ENCODE results near the gene UNC13B. TPM values are rescaled to one million over a fixed set of nuclear protein-coding genes. Genes with fewer than 3 reads are reported as not detected.

The UNC13B gene
- total and polyA plus RNA-seq, 9 of the 15 experiments (the other 6 are each of a cell fraction or from before 2014, with no cell fraction given): 2.4 to 11.5 (median 8.6) TPM

- Histone ChIP-seq H4K20me1 (replicated peaks; ENCODE audit: control insufficient read depth, insufficient read depth, low read length) (no peaks in the 10 kb centered on the region), H3K36me3 (ENCODE audit: control insufficient read depth, insufficient read depth, low read length) (no peaks in the 10 kb centered on the region), H2AFZ (ENCODE audit: low read depth, low read length) (no peak overlapping the region), H3K27ac (ENCODE audit: extremely low read depth, low read depth, low read length) (no peak overlapping the region), H3K4me2 (ENCODE audit: insufficient read depth, low read length) (no peak overlapping the region), H3K9me3 (replicated peaks; ENCODE audit: control insufficient read depth, insufficient read depth, low read depth, low read length) (no peaks in the 10 kb centered on the region), H3K9me1 (ENCODE audit: control insufficient read depth, insufficient read depth, low read length) (no peaks in the 10 kb centered on the region), H3K4me3 (no peak overlapping the region), H3K79me2 (ENCODE audit: control insufficient read depth, insufficient read depth, low read length) (no peaks in the 10 kb centered on the region), H3K9ac (ENCODE audit: insufficient read depth in 1 of 2, low read depth in 2 of 2, low read length in 2 of 2) (no peak overlapping the region), H3K27me3 (ENCODE audit: control insufficient read depth in 2 of 2, insufficient read depth in 2 of 2, low read length in 2 of 2) (no peaks in the 10 kb centered on the region), H3K4me1 (replicated peaks in 1 of 2; ENCODE audit: control insufficient read depth in 2 of 2, insufficient read depth in 2 of 2, low read length in 2 of 2) (no peaks in the 10 kb centered on the region)
- in situ Hi-C loops (cut with MboI) (loop anchor here (10.0 kb wide), 1 partner anchor 283 kb away; no protein-coding TSS in a partner anchor), intact Hi-C loops (cut with micrococcal nuclease) (no loop called here)
- CTCF ChIA-PET (ENCODE audit: low intra/inter-chr PET ratio): no interaction called here
- 23% methylated on average over 2 of the region's 2 CpGs for WGBS (ENCODE audit: insufficient coverage, low coverage, missing lambda C conversion rate)
- FAIRE-seq (no peak), DNase-seq (ENCODE audit: extremely low read depth in 1 of 4, low spot score in 3 of 4) (no peak), ATAC-seq (no peak)
- BruUV-seq (replicated peaks): no TSS peak
- POLR2A ChIA-PET: no interaction called here
- TF ChIP-seq SMC3 (conservative IDR thresholded peaks at IDR 0.05; ENCODE audit: insufficient read depth, low read depth, low read length): no peak
- TF ChIP-seq TARDBP (IDR thresholded peaks at IDR 0.05): no peak
- no peak for TF ChIP-seq SFPQ (IDR thresholded peaks at IDR 0.05; ENCODE audit: low read depth, low read length)
- TF ChIP-seq ZNF592 (IDR thresholded peaks at IDR 0.05): no peak
- no peak for TF ChIP-seq MCM5 (IDR thresholded peaks at IDR 0.05; ENCODE audit: low read depth)
- no peak for TF ChIP-seq NFIC (IDR thresholded peaks at IDR 0.05)
- no peak for TF ChIP-seq SNIP1 (IDR thresholded peaks at IDR 0.05; ENCODE audit: low read depth)
- TF ChIP-seq PHF20 (IDR thresholded peaks at IDR 0.05; ENCODE audit: partially characterized antibody): no peak
- TF ChIP-seq ZNF696 (CRISPR knock-in tag; conservative IDR thresholded peaks at IDR 0.05): no peak
- TF ChIP-seq TFAP4 (CRISPR knock-in tag; IDR thresholded peaks at IDR 0.05; ENCODE audit: borderline replicate concordance): no peak
- TF ChIP-seq SMAD4 (CRISPR knock-in tag; conservative IDR thresholded peaks at IDR 0.05): no peak
- no peak for TF ChIP-seq KLF6 (CRISPR knock-in tag; IDR thresholded peaks at IDR 0.05; ENCODE audit: borderline replicate concordance)
- TF ChIP-seq ZFP1 (CRISPR knock-in tag; IDR thresholded peaks at IDR 0.05): no peak
- no peak for TF ChIP-seq ZNF589 (CRISPR knock-in tag; IDR thresholded peaks at IDR 0.05; ENCODE audit: low read depth)
- TF ChIP-seq ZEB2 (IDR thresholded peaks at IDR 0.05): no peak
- no peak for TF ChIP-seq HSF4 (CRISPR knock-in tag; IDR thresholded peaks at IDR 0.05; ENCODE audit: borderline replicate concordance)
Observed at GRCh38 chr9:35271637-35272036, 109.8 kb downstream of the UNC13B start.
